NB4 (cell line): Measurements from ENCODE around the gene ADGRG7.

Experiments used
- DNase-seq: peaks from one replicate; pipeline ENCODE4 v3.0.0; 2010; ENCODE audit warnings: low read depth
- H3K4me3 ChIP-seq: one replicate; pipeline ENCODE4 v1.5.1; 2011; ENCODE audit warnings: mild to moderate bottlenecking, low read depth, low read length, moderate library complexity
- CTCF ChIP-seq: IDR thresholded peaks from one replicate; pipeline ENCODE4 v1.5.1; 2012; ENCODE audit warnings: low read depth, low read length
- MYC ChIP-seq: IDR thresholded peaks from 2 replicates; pipeline ENCODE4 v1.6.1; 2011; ENCODE audit warnings: low read depth, low read length
- POLR2A ChIP-seq: IDR thresholded peaks from 2 replicates; pipeline ENCODE4 v1.6.1; 2011; ENCODE audit warnings: mild to moderate bottlenecking; ENCODE audit not compliant: insufficient read length; ENCODE audit errors: extremely low read depth
- TF ChIP-seq, protein P1 (sequence below): IDR thresholded peaks from 2 replicates; pipeline ENCODE4 v1.6.1; 2011; ENCODE audit warnings: low read depth, low read length

The ADGRG7 gene

DNA sequence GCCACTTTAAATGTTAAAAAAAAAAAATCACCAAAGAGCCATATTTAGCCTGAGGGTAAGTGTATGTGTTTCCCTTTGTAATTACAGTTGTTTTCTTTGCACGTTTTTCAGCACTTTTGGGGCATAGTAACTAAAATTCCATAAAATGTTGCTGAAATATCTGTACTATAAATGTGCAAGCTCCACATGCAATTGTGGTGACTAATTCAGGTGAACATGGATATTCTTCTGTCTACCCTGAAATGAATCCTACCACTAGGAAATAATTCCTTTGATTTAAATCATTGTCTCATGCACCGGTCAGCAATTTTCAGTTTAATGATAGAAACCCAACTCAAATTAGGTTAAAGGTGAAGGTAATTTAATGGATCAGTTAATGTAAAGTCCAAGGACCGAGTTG, 86.8 kb downstream of the ADGRG7 start:
- no peak for DNase-seq
- no peak overlapping the region for H3K4me3 ChIP-seq
- no peak for TF ChIP-seq CTCF
- TF ChIP-seq, protein P1, sequence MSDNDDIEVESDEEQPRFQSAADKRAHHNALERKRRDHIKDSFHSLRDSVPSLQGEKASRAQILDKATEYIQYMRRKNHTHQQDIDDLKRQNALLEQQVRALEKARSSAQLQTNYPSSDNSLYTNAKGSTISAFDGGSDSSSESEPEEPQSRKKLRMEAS = no peak

GRCh38 chr3:100697172-100697571, 87.8 kb downstream of the ADGRG7 start:
- TF ChIP-seq MYC (no peak), CTCF (no peak), POLR2A (no peak)
- TF ChIP-seq, protein P1 = no peak

DNA sequence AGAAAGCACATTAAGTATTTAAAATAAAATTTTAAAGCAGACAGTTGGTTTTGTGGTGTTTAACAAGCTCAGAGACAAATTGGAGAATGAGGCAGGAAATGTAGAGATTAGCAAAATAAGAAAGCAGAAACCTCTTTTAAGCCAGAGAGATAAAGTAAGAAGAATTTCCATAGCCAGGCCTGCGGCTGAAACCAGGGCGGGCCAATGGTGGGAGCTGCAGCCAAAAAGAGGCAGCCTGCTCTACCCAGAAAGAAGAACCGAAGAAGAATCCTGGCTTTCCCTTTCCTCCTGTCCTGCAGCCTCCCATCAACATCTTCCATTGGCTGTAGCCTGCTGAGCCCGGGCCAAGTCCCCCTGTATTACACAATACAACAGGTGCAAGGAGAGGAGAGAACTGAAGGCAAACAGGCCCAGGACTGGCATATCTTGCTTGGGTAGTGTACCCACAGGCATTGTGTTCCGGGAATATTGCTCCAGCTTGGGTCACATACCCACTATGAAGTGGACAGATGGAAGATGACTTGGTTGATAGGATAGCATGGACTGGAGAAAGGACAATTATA, 88.4 kb downstream of the ADGRG7 start:
- DNase-seq = no peak
- TF ChIP-seq MYC (no peak), POLR2A (no peak), CTCF (no peak)
- TF ChIP-seq, protein P1 = no peak

More at GRCh38 chr3:100697172-100697571, 87.8 kb downstream of the ADGRG7 start:
- DNase-seq = no peak
- no peak overlapping the region for H3K4me3 ChIP-seq

GRCh38 chr3:100698736-100699135, 89.3 kb downstream of the ADGRG7 start:
- no peak for TF ChIP-seq MYC
- no peak for TF ChIP-seq POLR2A
- TF ChIP-seq CTCF = no peak
- TF ChIP-seq, protein P1 = no peak

More for the DNA sequence above, 88.4 kb downstream of the ADGRG7 start:
- H3K4me3 ChIP-seq = no peak overlapping the region

DNA sequence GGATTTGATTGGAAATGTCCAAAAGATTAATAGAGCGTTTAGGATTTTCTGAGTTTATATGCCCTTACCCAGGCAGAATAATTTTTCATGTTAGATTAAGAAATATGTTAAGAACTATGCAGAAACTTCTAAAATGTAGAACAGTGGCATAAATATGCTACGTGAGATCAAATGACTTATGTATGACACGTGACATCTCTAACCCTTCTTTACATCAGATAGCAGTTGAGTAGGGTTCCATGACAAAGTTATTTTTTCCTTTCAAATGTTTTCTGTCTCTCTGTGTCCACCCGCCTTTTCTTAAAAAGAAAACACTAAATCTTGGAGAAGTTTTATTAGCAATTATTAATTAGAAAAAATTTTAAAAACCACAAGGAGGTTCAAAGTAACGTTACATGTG, 91.3 kb downstream of the ADGRG7 start:
- no peak for TF ChIP-seq MYC
- TF ChIP-seq, protein P1 = no peak
- no peak for TF ChIP-seq POLR2A
- TF ChIP-seq CTCF = no peak
- H3K4me3 ChIP-seq = no peak overlapping the region
- DNase-seq = no peak

More at GRCh38 chr3:100698736-100699135, 89.3 kb downstream of the ADGRG7 start:
- no peak overlapping the region for H3K4me3 ChIP-seq
- DNase-seq = no peak
